Measurements from ENCODE around the gene C10orf90.

- TF ChIP-seq TAF1 (IDR thresholded peaks at IDR 0.05; ENCODE audit: borderline replicate concordance, insufficient read depth, low read length) (no peak), FOXP2 (optimal IDR thresholded peaks at IDR 0.05; ENCODE audit: borderline replicate concordance, extremely low read depth, extremely low read length, insufficient read depth) (no peak), REST (IDR thresholded peaks at IDR 0.05; ENCODE audit: insufficient read depth in 1 of 2, low read depth in 2 of 2, low read length in 2 of 2) (no peak), SIN3A (IDR thresholded peaks at IDR 0.05; ENCODE audit: borderline replicate concordance, insufficient read depth, low read length) (no peak), POLR2AphosphoS5 (IDR thresholded peaks at IDR 0.05; ENCODE audit: low read depth, low read length) (no peak)
These were observed 269.9 kb downstream of the C10orf90 start for GRCh38 chr10:126400641-126401040.
